H1 (cell line): Measurements from ENCODE around the gene RBP3. TPM values are rescaled to one million over a fixed set of nuclear protein-coding genes. Genes with fewer than 3 reads are reported as not detected.
A peak's percentile ranks its signal among the peaks of the same experiment; 100 is the strongest.

Experiments
- CTCF ChIA-PET: fragments of 300-600 bp; sonication (Branson Sonifier 250); formaldehyde crosslinking; loops from one replicate; lab custom pipeline; 2021; ENCODE audit not compliant: partially characterized antibody; lab: Charles Lee
- POLR2A ChIA-PET: fragments of 300-600 bp; sonication (Branson Sonifier 250); formaldehyde crosslinking; loops from one replicate; lab custom pipeline; 2021; ENCODE audit warnings: inconsistent platforms; ENCODE audit not compliant: partially characterized antibody; lab: Charles Lee
- DNase-seq, 2 experiments: peaks; one replicate each; pipeline versions ENCODE4 v3.0.0 to v3.0.0-alpha.2; 2010 to 2022; ENCODE audit warnings: low spot score in 2 of 2, low read depth in 1 of 2, mixed read lengths in 1 of 2
- FAIRE-seq: peaks from 2 replicates; lab custom pipeline; 2011; peaks lifted over from hg19 to GRCh38; lab: Jason Lieb, UNC
- H2AFZ ChIP-seq: 2 replicates; pipeline ENCODE4 v1.8.1; 2012; ENCODE audit warnings: low read length, inconsistent platforms
- H2AK5ac ChIP-seq: 2 replicates; pipeline ENCODE4 v1.6.1; 2013; ENCODE audit warnings: low read depth, low read length
- H2BK120ac ChIP-seq: replicated peaks from 2 replicates; pipeline ENCODE3; 2013; ENCODE audit warnings: low read depth, low read length, inconsistent platforms
- H2BK12ac ChIP-seq: 2 replicates; pipeline ENCODE4 v1.6.1; 2013; ENCODE audit warnings: low read depth, low read length
- H2BK15ac ChIP-seq: 2 replicates; pipeline ENCODE4 v1.6.1; 2013; ENCODE audit warnings: low read length
- H2BK20ac ChIP-seq: 2 replicates; pipeline ENCODE4 v1.6.1; 2013; ENCODE audit warnings: low read length
- H2BK5ac ChIP-seq: 2 replicates; pipeline ENCODE4 v1.6.1; 2013; ENCODE audit warnings: low read depth, low read length
- H3K14ac ChIP-seq: 2 replicates; pipeline ENCODE4 v1.6.1; 2013; ENCODE audit warnings: inconsistent platforms; ENCODE audit not compliant: insufficient read length
- H3K18ac ChIP-seq: 2 replicates; pipeline ENCODE4 v1.6.1; 2013; ENCODE audit warnings: low read length; ENCODE audit errors: extremely low read depth
- H3K23ac ChIP-seq: 2 replicates; pipeline ENCODE4 v1.6.1; 2013; ENCODE audit warnings: inconsistent platforms; ENCODE audit not compliant: insufficient read length
- H3K23me2 ChIP-seq: 2 replicates; pipeline ENCODE4 v1.6.1; 2013; ENCODE audit warnings: low read depth, low read length
- H3K27ac ChIP-seq: 2 replicates; pipeline ENCODE4 v1.6.1; 2011; ENCODE audit warnings: low read depth, low read length, inconsistent platforms
- H3K27me3 ChIP-seq, 4 experiments: replicated peaks in 1 of 4; 1 replicate in 1 of 4; 2 replicates in 3 of 4; pipeline versions ENCODE4 v1.6.1 to v1.8.1; 2011 to 2013; ENCODE audit warnings: low read length in 3 of 4, mild to moderate bottlenecking in 3 of 4, inconsistent platforms in 2 of 4, mixed read lengths in 2 of 4, moderate library complexity in 1 of 4; ENCODE audit not compliant: control insufficient read depth in 3 of 4, insufficient read depth in 3 of 4; ENCODE audit errors: extremely low read depth in 1 of 4
- H3K36me3 ChIP-seq, 4 experiments: 2 replicates each; pipeline versions ENCODE4 v1.6.1 to v1.8.1; 2011 to 2013; ENCODE audit warnings: mild to moderate bottlenecking in 4 of 4, low read length in 3 of 4, moderate library complexity in 2 of 4, control low read depth in 1 of 4, inconsistent platforms in 1 of 4; ENCODE audit not compliant: insufficient read depth in 4 of 4, control insufficient read depth in 2 of 4
- H3K4ac ChIP-seq: replicated peaks from 2 replicates; pipeline ENCODE3; 2013; ENCODE audit warnings: low read length, low read depth, mixed read lengths, inconsistent platforms; ENCODE audit not compliant: insufficient read length
- H3K4me1 ChIP-seq, 4 experiments: replicated peaks in 1 of 4; 1 replicate in 1 of 4; 2 replicates in 3 of 4; pipeline versions ENCODE4 v1.6.1 to v1.8.1; 2011 to 2013; ENCODE audit warnings: low read length in 3 of 4, inconsistent platforms in 2 of 4, mixed read lengths in 1 of 4; ENCODE audit not compliant: insufficient read depth in 4 of 4, control insufficient read depth in 3 of 4
- H3K4me2 ChIP-seq, 2 experiments: 2 replicates each; pipeline versions ENCODE4 v1.6.1 to v1.8.1; 2011 to 2013; ENCODE audit warnings: low read depth in 2 of 2, low read length in 2 of 2, control low read depth in 1 of 2, inconsistent platforms in 1 of 2, mild to moderate bottlenecking in 1 of 2; ENCODE audit not compliant: insufficient read depth in 1 of 2
- H3K4me3 ChIP-seq, 4 experiments: fragments of 200-600, 300-600 bp in 1 of 4; sonication (generic), shearing (Covaris generic), sonication (Bioruptor Twin) in 1 of 4; 2 replicates each; pipeline versions ENCODE4 v1.5.1 to v1.8.1; 2011 to 2016; ENCODE audit warnings: low read length in 4 of 4, low read depth in 3 of 4, control low read depth in 2 of 4, inconsistent platforms in 2 of 4, mild to moderate bottlenecking in 2 of 4, mixed read lengths in 1 of 4, moderate library complexity in 1 of 4; ENCODE audit not compliant: insufficient read depth in 2 of 4; ENCODE audit errors: extremely low read depth in 1 of 4
- H3K56ac ChIP-seq: replicated peaks from 2 replicates; pipeline ENCODE3; 2013; ENCODE audit warnings: low read depth, mild to moderate bottlenecking, mixed read lengths, low read length, inconsistent platforms; ENCODE audit not compliant: insufficient read length
- H3K79me1 ChIP-seq: 2 replicates; pipeline ENCODE4 v1.6.1; 2013; ENCODE audit warnings: low read depth, low read length, control low read depth
- H3K79me2 ChIP-seq, 2 experiments: 2 replicates each; pipeline versions ENCODE4 v1.6.1 to v1.8.1; 2012 to 2013; ENCODE audit warnings: low read length in 2 of 2, mild to moderate bottlenecking in 2 of 2, inconsistent platforms in 1 of 2; ENCODE audit not compliant: insufficient read depth in 2 of 2, control insufficient read depth in 1 of 2
- H3K9ac ChIP-seq, 4 experiments: replicated peaks in 1 of 4; 1 replicate in 1 of 4; 2 replicates in 3 of 4; pipeline versions ENCODE4 v1.6.1 to v1.8.1; 2011 to 2013; ENCODE audit warnings: low read depth in 3 of 4, low read length in 3 of 4, control low read depth in 2 of 4, mild to moderate bottlenecking in 2 of 4, moderate library complexity in 2 of 4, inconsistent platforms in 1 of 4; ENCODE audit errors: extremely low read depth in 1 of 4
- H3K9me3 ChIP-seq, 2 experiments: 2 replicates each; pipeline versions ENCODE4 v1.6.1 to v1.8.1; 2012 to 2013; ENCODE audit warnings: mild to moderate bottlenecking in 2 of 2, moderate library complexity in 2 of 2, control low read depth in 1 of 2, inconsistent platforms in 1 of 2, low read depth in 1 of 2, low read length in 1 of 2, mixed read lengths in 1 of 2; ENCODE audit not compliant: insufficient read depth in 2 of 2
- H4K20me1 ChIP-seq, 2 experiments: replicated peaks in 1 of 2; 2 replicates each; pipeline versions ENCODE3 to v1.8.1; 2011 to 2013; ENCODE audit warnings: inconsistent platforms in 2 of 2, low read length in 2 of 2, mild to moderate bottlenecking in 1 of 2; ENCODE audit not compliant: insufficient read depth in 2 of 2, control insufficient read depth in 1 of 2
- H4K5ac ChIP-seq: 2 replicates; pipeline ENCODE4 v1.6.1; 2013; ENCODE audit warnings: low read length, low read depth, mixed read lengths, inconsistent platforms; ENCODE audit not compliant: insufficient read length
- H4K8ac ChIP-seq: 2 replicates; pipeline ENCODE4 v1.8.0; 2013; ENCODE audit warnings: mild to moderate bottlenecking, moderate library complexity, low read length, inconsistent platforms; ENCODE audit not compliant: insufficient read depth; ENCODE audit errors: extremely low read depth
- H4K91ac ChIP-seq: replicated peaks from 2 replicates; pipeline ENCODE3; 2013; ENCODE audit warnings: low read length, mixed read lengths, inconsistent platforms; ENCODE audit not compliant: insufficient read length
- GABPA ChIP-seq: IDR thresholded peaks from 2 replicates; pipeline ENCODE4 v1.6.1; 2011; ENCODE audit warnings: mild to moderate bottlenecking, low read length, moderate library complexity, borderline replicate concordance; ENCODE audit not compliant: insufficient read depth
- KDM4A ChIP-seq: IDR thresholded peaks from one replicate; pipeline ENCODE4 v1.7.1; 2012; ENCODE audit warnings: low read depth, mild to moderate bottlenecking, moderate library complexity, low read length, inconsistent platforms; ENCODE audit not compliant: severe bottlenecking
- POU5F1 ChIP-seq: IDR thresholded peaks from 2 replicates; pipeline ENCODE4 v1.6.1; 2011; ENCODE audit warnings: low read depth, mild to moderate bottlenecking, low read length, moderate library complexity
- RAD21 ChIP-seq, 2 experiments: IDR thresholded peaks in 1 of 2; conservative IDR thresholded peaks in 1 of 2; 2 replicates each; pipeline ENCODE4 v1.6.1; 2011; ENCODE audit warnings: low read depth in 2 of 2, low read length in 2 of 2, improper control_type of control experiment in 1 of 2, inconsistent platforms in 1 of 2, mild to moderate bottlenecking in 1 of 2, moderate library complexity in 1 of 2
- RFX5 ChIP-seq: IDR thresholded peaks from 2 replicates; pipeline ENCODE4 v1.6.1; 2011; ENCODE audit warnings: low read depth, low read length, improper control_type of control experiment, borderline replicate concordance
- SP4 ChIP-seq: IDR thresholded peaks from 2 replicates; pipeline ENCODE4 v1.6.1; 2012; ENCODE audit warnings: low read length, inconsistent platforms
- TAF7 ChIP-seq: optimal IDR thresholded peaks from 2 replicates; pipeline ENCODE3; 2011; ENCODE audit warnings: low read depth, mild to moderate bottlenecking, inconsistent platforms, low read length, moderate library complexity, borderline replicate concordance
- TCF12 ChIP-seq: IDR thresholded peaks from 2 replicates; pipeline ENCODE4 v1.6.1; 2011; ENCODE audit warnings: low read depth, mild to moderate bottlenecking, low read length
- WGBS, 2 experiments: shearing (Covaris generic) in 1 of 2; methylation state at CpG; one replicate each; pipeline versions ENCODE4 v1.1.6 to v1.1.7; 2013 to 2015; ENCODE audit warnings: low lambda C conversion rate in 2 of 2, mixed read lengths in 2 of 2, inconsistent platforms in 1 of 2, low coverage in 1 of 2, missing lambda C conversion rate in 1 of 2; ENCODE audit not compliant: insufficient replicate concordance in 2 of 2, insufficient coverage in 1 of 2, insufficient read length in 1 of 2; ENCODE audit errors: extremely low coverage in 1 of 2, missing lambda C conversion rate in 1 of 2; 5-methylcytosine and 5-hydroxymethylcytosine counted together
- polyA plus RNA-seq, 7 experiments: library from polyadenylated mRNA; depleted of rRNA in 3 of 7; stranded (reverse) in 5 of 7; unstranded in 2 of 7; fragments of >200 nt in 5 of 7; fragments of 200-250 nt in 2 of 7; gene quantifications; 1 replicate in 5 of 7; 2 replicates in 1 of 7; 4 replicates in 1 of 7; pipeline versions ENCODE4 v1.2.1 to v1.2.3, GENCODE V29; 2011 to 2013; ENCODE audit warnings: missing spikeins in 2 of 7, mixed read lengths in 2 of 7
- total RNA-seq: library from RNA; stranded (reverse); fragmentation: NEBNext Ultra II Directional; extraction: Animal tissue kit (Norgen Biotek cat#: 25700); gene quantifications from 2 replicates; pipeline ENCODE4 v1.2.1, GENCODE V29; 2021
- TF ChIP-seq, protein P1 (sequence below): IDR thresholded peaks from 2 replicates; pipeline ENCODE4 v1.6.1; 2012; ENCODE audit warnings: low read length, inconsistent platforms

Gene RBP3
- total and polyA plus RNA-seq, 2 of the 8 experiments (the other 6 are each of a cell fraction or from before 2014, with no cell fraction given): not detected

GRCh38 chr10:47406870-47407691, 58.9 kb downstream of the RBP3 start:
- TF ChIP-seq TAF7: no peak
- TF ChIP-seq SP4: no peak
- no peak for TF ChIP-seq RFX5
- no peak for TF ChIP-seq KDM4A
- no peak for TF ChIP-seq TCF12
- TF ChIP-seq RAD21 (IDR thresholded peaks at IDR 0.05 in 1 of 2, conservative IDR thresholded peaks at IDR 0.05 in 1 of 2; ENCODE audit: low read depth in 2 of 2, low read length in 2 of 2): no peak
- no peak for TF ChIP-seq GABPA
- no peak for TF ChIP-seq POU5F1
- TF ChIP-seq, protein P1, sequence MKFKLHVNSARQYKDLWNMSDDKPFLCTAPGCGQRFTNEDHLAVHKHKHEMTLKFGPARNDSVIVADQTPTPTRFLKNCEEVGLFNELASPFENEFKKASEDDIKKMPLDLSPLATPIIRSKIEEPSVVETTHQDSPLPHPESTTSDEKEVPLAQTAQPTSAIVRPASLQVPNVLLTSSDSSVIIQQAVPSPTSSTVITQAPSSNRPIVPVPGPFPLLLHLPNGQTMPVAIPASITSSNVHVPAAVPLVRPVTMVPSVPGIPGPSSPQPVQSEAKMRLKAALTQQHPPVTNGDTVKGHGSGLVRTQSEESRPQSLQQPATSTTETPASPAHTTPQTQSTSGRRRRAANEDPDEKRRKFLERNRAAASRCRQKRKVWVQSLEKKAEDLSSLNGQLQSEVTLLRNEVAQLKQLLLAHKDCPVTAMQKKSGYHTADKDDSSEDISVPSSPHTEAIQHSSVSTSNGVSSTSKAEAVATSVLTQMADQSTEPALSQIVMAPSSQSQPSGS: no peak
- H3K23ac ChIP-seq: no peak overlapping the region
- no peak overlapping the region for H2AFZ ChIP-seq
- no peak overlapping the region for H3K4me3 ChIP-seq
- H3K18ac ChIP-seq: no peak overlapping the region; the same call in 1 of the 2 replicates
- H3K79me2 ChIP-seq: no peaks in the 10 kb centered on the region
- H2AK5ac ChIP-seq: no peak overlapping the region
- no peak overlapping the region for H2BK120ac ChIP-seq
- H2BK5ac ChIP-seq: no peak overlapping the region
- 95% methylated on average over 9 of the region's 9 CpGs; no CpG with 5 or more reads in 1 of the 2 experiments for WGBS, 2 experiments
- DNase-seq (peak in 1 of 2 experiments; percentile 33), FAIRE-seq (no peak)
- H3K14ac ChIP-seq: no peak overlapping the region
- no peak overlapping the region for H3K9ac ChIP-seq
- no peak overlapping the region for H3K4me2 ChIP-seq
- H4K5ac ChIP-seq: no peak overlapping the region
- H3K9me3 ChIP-seq: no peaks in the 10 kb centered on the region
- no peaks in the 10 kb centered on the region for H3K27me3 ChIP-seq
- peak overlapping the region; percentile 65; the same call in 1 of the 2 replicates for H4K8ac ChIP-seq
- no peaks in the 10 kb centered on the region for H3K79me1 ChIP-seq
- no peak overlapping the region for H3K27ac ChIP-seq
- H2BK12ac ChIP-seq: no peak overlapping the region
- H3K4ac ChIP-seq: no peak overlapping the region
- no peak overlapping the region for H3K56ac ChIP-seq
- ChIA-PET POLR2A (no interaction called here), CTCF (interaction anchor here (0.6 to 4.2 kb wide), 2 partner anchors 29 to 52 kb away, joined by 3 to 15 read pairs; no protein-coding TSS in a partner anchor)
- no peak overlapping the region for H2BK15ac ChIP-seq
- no peak overlapping the region for H2BK20ac ChIP-seq
- H3K36me3 ChIP-seq: no peaks in the 10 kb centered on the region
- peaks cover 7 to 23% (median 19%) of the 10 kb centered on the region in 4 experiments for H3K4me1 ChIP-seq
- H4K20me1 ChIP-seq: peaks cover 0 to 3% of the 10 kb centered on the region in 2 experiments
- H3K23me2 ChIP-seq: peaks cover 4% of the 10 kb centered on the region; the same call in 1 of the 2 replicates
- no peak overlapping the region for H4K91ac ChIP-seq
